ENCODE measurements around the gene BTN2A1.
"Not testable (repeated sequence)": the region's sequence is repeated elsewhere in the genome, so short reads cannot be mapped to it uniquely, and the experiment has no call there.

BTN2A1 gene

GRCh38 chr6:26497610-26498009 lies 39.9 kb downstream of the BTN2A1 start:
- DNase-seq, result no peak

GRCh38 chr6:26500102-26500501 lies 42.3 kb downstream of the BTN2A1 start, which contains the start of gene BTN1A1:
BTN1A1 (plus strand) TSS chr6:26500303; CDS start chr6:26501287, 984 bp downstream.
- no peak for DNase-seq

- DNase-seq, result peak; percentile 43
Measured at GRCh38 chr6:26501482-26501986, 43.8 kb downstream of the BTN2A1 start.

GRCh38 chr6:26502165-26502564 lies 44.4 kb downstream of the BTN2A1 start:
- DNase-seq, result no peak

- peak; percentile 38 for DNase-seq
Measured at GRCh38 chr6:26502626-26503025, 44.9 kb downstream of the BTN2A1 start.

- no peak for DNase-seq
Measured at GRCh38 chr6:26507658-26508057, 49.9 kb downstream of the BTN2A1 start.

GRCh38 chr6:26511033-26511432 lies 53.3 kb downstream of the BTN2A1 start:
- DNase-seq, result not testable (repeated sequence)

GRCh38 chr6:26514984-26515383 lies 57.2 kb downstream of the BTN2A1 start:
- no peak for DNase-seq

- no peak for DNase-seq
Measured at GRCh38 chr6:26516481-26517427, 59.0 kb downstream of the BTN2A1 start.
